GM12872 (cell line): ENCODE measurements around the gene CEACAM18.
A peak's percentile ranks its signal among the peaks of the same experiment; 100 is the strongest.

Experiments
- CTCF ChIP-seq: IDR thresholded peaks from 3 replicates; pipeline ENCODE4 v1.5.1; 2011; ENCODE audit warnings: low read depth, mild to moderate bottlenecking, low read length, moderate library complexity; ENCODE audit not compliant: insufficient read depth

CEACAM18 gene

GRCh38 chr19:51472607-51473006, 5.7 kb upstream of the CEACAM18 start:
- no peak for TF ChIP-seq CTCF

GRCh38 chr19:51473009-51473707, 5.2 kb upstream of the CEACAM18 start:
- peak; percentile 83 for TF ChIP-seq CTCF

GRCh38 chr19:51476164-51476563, 2.2 kb upstream of the CEACAM18 start:
- TF ChIP-seq CTCF: no peak

- TF ChIP-seq CTCF: no peak
Observed at GRCh38 chr19:51477344-51477743, 995 bp upstream of the CEACAM18 start.

- no peak for TF ChIP-seq CTCF
Observed at GRCh38 chr19:51479531-51480331, 1.4 kb downstream of the CEACAM18 start.

- TF ChIP-seq CTCF: no peak
Observed at GRCh38 chr19:51480590-51480989, 2.3 kb downstream of the CEACAM18 start.

- no peak for TF ChIP-seq CTCF
Observed at GRCh38 chr19:51485960-51486660, 7.8 kb downstream of the CEACAM18 start.
